Measurements from ENCODE around the gene TRAIP. TPM values are rescaled to one million over a fixed set of nuclear protein-coding genes. Genes with fewer than 3 reads are reported as not detected.
A peak's percentile ranks its signal among the peaks of the same experiment; 100 is the strongest.

The TRAIP gene
- total RNA-seq, 1 donor from 2014 or later = 16.2 TPM

GRCh38 chr3:49901366-49902339 lies 45.3 kb upstream of the TRAIP start:
- no peak overlapping the region for H3K27ac Mint-ChIP-seq
- no peak for DNase-seq (ENCODE audit: low spot score, unreplicated experiment)
- TF ChIP-seq CTCF (IDR thresholded peaks at IDR 0.05; ENCODE audit: unreplicated experiment) = no peak
- H3K4me3 Mint-ChIP-seq (ENCODE audit: low read depth) = no peak overlapping the region
- H3K27me3 Mint-ChIP-seq = peaks cover 4% of the 10 kb centered on the region
- no peaks in the 10 kb centered on the region for H3K9me3 Mint-ChIP-seq (ENCODE audit: low read depth)
- peaks cover 2% of the 10 kb centered on the region for H3K4me1 Mint-ChIP-seq (ENCODE audit: low read depth)
- no peaks in the 10 kb centered on the region for H3K36me3 Mint-ChIP-seq (ENCODE audit: insufficient read depth)

DNA sequence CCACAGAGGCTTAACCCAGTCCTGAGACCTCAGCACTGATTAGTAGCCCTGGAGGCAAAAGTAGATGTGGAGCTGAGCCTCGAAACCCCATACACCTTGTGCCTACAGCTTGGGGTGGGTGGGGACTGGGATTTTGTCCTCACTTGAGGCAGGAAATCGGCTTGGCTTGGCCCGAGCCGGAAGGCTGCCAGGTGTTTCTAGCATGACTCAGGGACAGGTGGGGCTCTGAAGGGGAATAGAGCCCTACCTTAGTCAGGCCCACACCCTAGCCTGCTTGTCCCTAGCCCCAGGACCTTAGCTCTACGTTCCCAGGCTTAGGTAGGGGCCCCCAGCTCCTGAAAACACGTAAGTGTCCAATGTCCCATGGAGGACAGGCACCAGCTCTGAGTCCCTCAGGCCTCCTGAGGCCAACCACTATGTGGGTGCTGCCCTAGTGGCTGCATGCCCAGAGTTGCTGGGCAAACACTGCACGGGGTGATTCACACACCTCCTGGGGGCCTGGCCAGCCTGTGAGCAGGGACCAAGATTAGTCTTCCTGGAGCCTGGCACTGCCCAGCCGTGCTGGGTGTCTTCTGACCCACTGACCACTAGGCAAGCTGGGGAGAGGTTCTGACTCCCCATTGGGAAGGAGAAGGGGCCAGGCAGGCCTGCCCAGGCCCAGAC lies 44.3 kb upstream of the TRAIP start:
- TF ChIP-seq CTCF (IDR thresholded peaks at IDR 0.05; ENCODE audit: unreplicated experiment) = no peak

GRCh38 chr3:49899815-49900214 lies 43.5 kb upstream of the TRAIP start:
- Mint-ChIP-seq H3K4me3 (ENCODE audit: low read depth) (no peak overlapping the region), H3K27me3 (no peaks in the 10 kb centered on the region), H3K36me3 (ENCODE audit: insufficient read depth) (no peaks in the 10 kb centered on the region), H3K4me1 (ENCODE audit: low read depth) (peaks cover 2% of the 10 kb centered on the region), H3K9me3 (ENCODE audit: low read depth) (no peaks in the 10 kb centered on the region), H3K27ac (no peak overlapping the region)
- TF ChIP-seq CTCF (IDR thresholded peaks at IDR 0.05; ENCODE audit: unreplicated experiment) = peak; percentile 26
- DNase-seq (ENCODE audit: low spot score, unreplicated experiment) = no peak

More for the DNA sequence above, 44.3 kb upstream of the TRAIP start:
- Mint-ChIP-seq H3K27me3 (no peaks in the 10 kb centered on the region), H3K4me3 (ENCODE audit: low read depth) (no peak overlapping the region), H3K27ac (no peak overlapping the region), H3K9me3 (ENCODE audit: low read depth) (no peaks in the 10 kb centered on the region), H3K4me1 (ENCODE audit: low read depth) (peaks cover 2% of the 10 kb centered on the region), H3K36me3 (ENCODE audit: insufficient read depth) (no peaks in the 10 kb centered on the region)
- no peak for DNase-seq (ENCODE audit: low spot score, unreplicated experiment)

- no peak for TF ChIP-seq CTCF (IDR thresholded peaks at IDR 0.05; ENCODE audit: unreplicated experiment)
- no peaks in the 10 kb centered on the region for H3K9me3 Mint-ChIP-seq (ENCODE audit: low read depth)
- H3K36me3 Mint-ChIP-seq (ENCODE audit: insufficient read depth) = no peaks in the 10 kb centered on the region
Observed at GRCh38 chr3:49898991-49899390, 42.6 kb upstream of the TRAIP start.

GRCh38 chr3:49896345-49896744 lies 40.0 kb upstream of the TRAIP start:
- no peak for TF ChIP-seq CTCF (IDR thresholded peaks at IDR 0.05; ENCODE audit: unreplicated experiment)
- Mint-ChIP-seq H3K36me3 (ENCODE audit: insufficient read depth) (no peaks in the 10 kb centered on the region), H3K27ac (no peak overlapping the region), H3K27me3 (no peaks in the 10 kb centered on the region), H3K4me3 (ENCODE audit: low read depth) (no peak overlapping the region), H3K4me1 (ENCODE audit: low read depth) (no peaks in the 10 kb centered on the region), H3K9me3 (ENCODE audit: low read depth) (no peaks in the 10 kb centered on the region)
- no peak for DNase-seq (ENCODE audit: low spot score, unreplicated experiment)

More at GRCh38 chr3:49898991-49899390, 42.6 kb upstream of the TRAIP start:
- peaks cover 1% of the 10 kb centered on the region for H3K4me1 Mint-ChIP-seq (ENCODE audit: low read depth)
- DNase-seq (ENCODE audit: low spot score, unreplicated experiment) = no peak
- no peaks in the 10 kb centered on the region for H3K27me3 Mint-ChIP-seq
- no peak overlapping the region for H3K4me3 Mint-ChIP-seq (ENCODE audit: low read depth)
- no peak overlapping the region for H3K27ac Mint-ChIP-seq
